GM13977 (cell line): ENCODE measurements around the gene ASIC2.

Source experiments
- DNase-seq: peaks from one replicate; pipeline ENCODE4 v3.0.0; 2012; ENCODE audit warnings: low spot score
- in situ Hi-C: fragments of 300-500 bp; cut with MboI; formaldehyde crosslinking; loops from one replicate; pipeline ENCODE4 v1.12.0; 2022; ENCODE audit warnings: low sequenced_read_pairs, low pct_unique_long_range_greater_than_20kb, mixed read lengths, inconsistent platforms; ENCODE audit not compliant: unreplicated experiment
- TF ChIP-seq, protein P1 (sequence below): IDR thresholded peaks from 2 replicates; pipeline ENCODE4 v1.5.1; 2012; ENCODE audit warnings: mild to moderate bottlenecking, control low read depth; ENCODE audit not compliant: insufficient read depth; ENCODE audit errors: extremely low read depth, missing control alignments

Gene ASIC2

DNA sequence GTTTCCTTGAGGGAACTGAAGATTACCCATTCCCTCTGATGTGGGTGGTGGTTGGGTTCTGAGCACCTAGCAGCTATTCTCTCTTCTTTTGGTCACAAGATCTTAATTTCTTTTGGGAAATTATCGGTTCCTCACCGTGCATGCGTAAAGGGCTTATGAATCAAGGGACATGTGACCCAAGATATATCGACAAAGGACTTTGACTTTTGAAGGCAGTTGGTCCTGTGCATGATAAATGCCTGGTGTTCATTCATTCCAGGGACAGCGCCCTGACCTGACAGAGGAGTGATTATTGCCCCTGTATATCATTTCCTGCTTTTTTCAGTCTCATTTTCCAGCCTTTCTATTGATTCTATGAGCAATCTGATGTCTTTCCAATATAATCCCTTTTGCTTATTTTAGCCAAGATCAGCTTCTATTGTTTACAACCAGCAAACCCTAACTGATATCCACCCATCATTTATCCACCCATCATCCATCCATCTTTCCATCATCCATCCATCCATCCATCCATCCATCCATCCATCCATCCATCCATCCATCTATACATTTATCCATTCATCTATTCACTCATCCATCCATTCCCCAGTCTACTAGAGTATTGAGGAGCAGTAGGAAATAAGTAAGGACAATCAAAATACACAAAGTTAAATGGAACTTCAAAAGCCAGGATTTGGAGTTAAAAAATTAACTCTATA lies 25.1 kb downstream of the ASIC2 start:
- no peak for DNase-seq
- TF ChIP-seq, protein P1, sequence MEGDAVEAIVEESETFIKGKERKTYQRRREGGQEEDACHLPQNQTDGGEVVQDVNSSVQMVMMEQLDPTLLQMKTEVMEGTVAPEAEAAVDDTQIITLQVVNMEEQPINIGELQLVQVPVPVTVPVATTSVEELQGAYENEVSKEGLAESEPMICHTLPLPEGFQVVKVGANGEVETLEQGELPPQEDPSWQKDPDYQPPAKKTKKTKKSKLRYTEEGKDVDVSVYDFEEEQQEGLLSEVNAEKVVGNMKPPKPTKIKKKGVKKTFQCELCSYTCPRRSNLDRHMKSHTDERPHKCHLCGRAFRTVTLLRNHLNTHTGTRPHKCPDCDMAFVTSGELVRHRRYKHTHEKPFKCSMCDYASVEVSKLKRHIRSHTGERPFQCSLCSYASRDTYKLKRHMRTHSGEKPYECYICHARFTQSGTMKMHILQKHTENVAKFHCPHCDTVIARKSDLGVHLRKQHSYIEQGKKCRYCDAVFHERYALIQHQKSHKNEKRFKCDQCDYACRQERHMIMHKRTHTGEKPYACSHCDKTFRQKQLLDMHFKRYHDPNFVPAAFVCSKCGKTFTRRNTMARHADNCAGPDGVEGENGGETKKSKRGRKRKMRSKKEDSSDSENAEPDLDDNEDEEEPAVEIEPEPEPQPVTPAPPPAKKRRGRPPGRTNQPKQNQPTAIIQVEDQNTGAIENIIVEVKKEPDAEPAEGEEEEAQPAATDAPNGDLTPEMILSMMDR = no peak
- in situ Hi-C loops = no loop called here

DNA sequence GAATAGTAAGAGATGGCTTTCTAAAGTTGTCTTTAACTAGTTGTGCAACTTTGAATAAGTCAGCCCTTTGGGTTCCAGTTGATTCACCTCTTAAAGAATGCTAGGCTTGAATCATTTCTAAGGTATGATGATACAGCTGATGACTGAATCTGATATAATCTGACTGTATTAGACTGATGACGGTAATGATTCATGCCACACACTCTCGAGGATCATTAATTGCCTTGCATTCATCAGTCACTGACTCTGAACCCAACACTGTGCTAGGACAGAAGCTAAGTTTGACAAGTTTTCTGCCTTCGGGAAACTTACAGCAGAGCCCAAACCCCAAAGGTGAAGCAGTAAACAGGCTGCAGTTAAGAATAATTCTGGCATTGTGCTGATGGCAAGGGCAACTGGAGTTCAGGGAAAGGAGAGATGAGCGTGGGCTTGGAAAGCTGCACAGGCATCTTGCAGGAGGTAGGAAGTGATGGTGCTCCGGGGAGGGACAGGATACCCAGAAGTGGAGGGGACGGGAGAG lies 25.8 kb downstream of the ASIC2 start:
- in situ Hi-C loops = no loop called here
- no peak for DNase-seq
- TF ChIP-seq, protein P1 = no peak

DNA sequence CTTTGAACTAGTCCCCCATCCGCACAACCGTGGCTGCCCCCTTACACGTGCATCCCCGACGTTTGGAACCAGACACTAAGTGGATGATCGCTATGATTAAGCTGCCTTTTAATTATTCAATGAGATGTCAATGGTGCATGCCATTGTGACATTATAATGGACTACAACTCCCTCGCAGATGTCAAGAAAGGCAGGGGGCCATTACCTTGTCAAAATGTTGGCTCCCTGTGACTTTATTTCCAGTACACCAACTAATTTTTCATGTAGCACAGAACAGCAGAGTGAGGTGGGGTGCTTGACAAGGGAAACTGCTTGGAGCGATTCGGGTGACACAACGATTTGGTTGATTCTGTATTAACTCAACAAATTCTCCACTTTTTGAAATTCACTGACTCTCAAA lies 26.5 kb downstream of the ASIC2 start:
- in situ Hi-C loops = no loop called here
- no peak for DNase-seq
- TF ChIP-seq, protein P1 = no peak

DNA sequence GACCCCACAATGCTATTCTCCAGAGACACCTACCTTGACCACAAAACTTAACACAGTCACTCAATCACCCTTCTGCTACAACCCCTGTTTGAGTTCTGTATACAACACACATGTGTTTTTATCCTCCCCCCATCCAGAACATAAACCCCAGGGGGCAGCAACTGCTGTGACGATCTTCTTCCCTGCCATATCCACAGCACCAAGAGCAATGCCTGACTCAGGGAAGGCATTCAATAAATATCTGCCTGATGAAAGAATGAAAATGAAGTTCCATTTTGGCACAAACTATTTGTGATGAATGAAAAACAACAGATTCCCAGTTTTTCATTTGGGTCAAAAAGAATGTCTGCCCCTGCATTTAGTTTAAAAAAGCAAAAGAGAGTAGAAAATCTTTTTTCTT lies 27.0 kb downstream of the ASIC2 start:
- in situ Hi-C loops = no loop called here
- TF ChIP-seq, protein P1 = no peak
- DNase-seq = no peak

DNA sequence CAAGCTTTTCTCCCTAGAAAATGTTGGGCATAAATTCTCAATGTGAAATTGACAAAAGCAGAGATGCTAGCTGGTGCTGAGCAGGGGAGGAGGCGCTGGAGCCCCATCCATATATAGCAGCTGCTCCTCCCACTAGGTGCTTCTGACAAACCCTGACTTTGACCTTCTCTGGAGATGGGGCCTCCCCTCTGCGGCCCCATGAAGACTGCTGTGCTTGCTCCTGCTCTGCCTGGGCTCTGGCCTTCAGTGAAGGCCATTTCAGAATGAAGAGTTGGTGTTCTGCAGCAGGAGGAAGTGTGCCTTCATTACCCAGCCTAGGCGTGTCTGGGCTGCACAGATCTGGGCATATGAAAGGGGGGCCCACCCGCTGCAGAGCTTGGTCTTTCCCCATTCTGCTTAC lies 29.7 kb downstream of the ASIC2 start:
- DNase-seq = no peak
- in situ Hi-C loops = no loop called here
- TF ChIP-seq, protein P1 = no peak

DNA sequence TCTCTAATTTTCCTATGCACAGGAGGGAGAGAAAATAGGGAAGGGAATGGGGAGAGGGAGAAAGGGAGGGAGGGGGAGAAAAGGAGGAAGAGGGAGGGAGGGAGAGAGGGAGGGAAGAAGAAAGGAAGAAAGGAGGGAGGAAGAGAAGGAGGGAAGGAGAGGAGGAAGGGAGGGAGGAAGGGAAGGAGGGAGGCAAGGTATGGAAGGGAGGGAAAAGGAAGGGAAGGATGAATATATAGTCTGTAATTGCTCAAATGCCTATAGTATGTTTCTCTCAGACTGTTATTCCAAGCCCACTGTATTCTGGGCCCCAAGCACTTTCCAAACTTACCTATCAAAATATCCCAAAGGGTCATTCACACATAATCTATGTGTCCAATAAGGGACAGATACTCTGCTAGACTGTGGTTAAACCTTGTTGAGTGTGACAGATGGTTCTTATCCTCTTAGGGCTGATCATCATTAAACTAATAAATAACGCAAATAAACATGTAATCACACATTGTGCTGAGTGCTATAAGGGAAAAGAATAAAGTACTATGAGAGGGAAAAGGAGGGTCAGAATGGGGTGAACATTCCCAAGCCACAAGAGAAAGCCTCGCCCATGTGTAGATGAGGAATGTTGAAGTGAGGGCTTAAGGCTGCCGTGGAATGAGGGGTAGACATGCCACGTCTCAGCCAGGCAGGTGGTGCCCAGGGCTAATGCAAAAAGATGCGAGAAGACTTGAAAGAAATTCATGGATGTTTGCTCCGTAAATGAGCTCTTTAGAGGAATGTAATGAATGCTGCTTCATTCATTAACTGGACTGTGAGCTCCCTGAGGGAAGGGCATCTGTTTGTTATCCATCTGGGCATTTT lies 30.6 kb downstream of the ASIC2 start:
- in situ Hi-C loops = no loop called here
- TF ChIP-seq, protein P1 = no peak
- no peak for DNase-seq
